MG63 (cell line): ENCODE results near the gene POP5. TPM values are rescaled to one million over a fixed set of nuclear protein-coding genes. Genes with fewer than 3 reads are reported as not detected.
"Not testable (repeated sequence)": the region's sequence is repeated elsewhere in the genome, so short reads cannot be mapped to it uniquely, and the experiment has no call there.

ENCODE experiments used
- DNase-seq: peaks from one replicate; pipeline ENCODE4 v3.0.0-alpha.2; 2020
- H3K27me3 ChIP-seq: fragments of 250-450 bp; sonication (Bioruptor Pico); 2 replicates; pipeline ENCODE4 v1.5.1; 2020; ENCODE audit warnings: mild to moderate bottlenecking, moderate library complexity
- H3K36me3 ChIP-seq: fragments of 250-450 bp; sonication (Bioruptor Pico); 2 replicates; pipeline ENCODE4 v1.5.1; 2020; ENCODE audit warnings: mild to moderate bottlenecking, moderate library complexity
- H3K4me3 ChIP-seq: fragments of 250-450 bp; sonication (Bioruptor Pico); 2 replicates; pipeline ENCODE4 v1.5.1; 2020; ENCODE audit warnings: mild to moderate bottlenecking, moderate library complexity
- H3K9me3 ChIP-seq: fragments of 250-450 bp; sonication (Bioruptor Pico); 2 replicates; pipeline ENCODE4 v1.5.1; 2020; ENCODE audit warnings: mild to moderate bottlenecking, moderate library complexity
- total RNA-seq: library from RNA; depleted of rRNA; stranded (reverse); fragments of >200 nt; shearing (Covaris generic); gene quantifications from 2 replicates; pipeline ENCODE4 v1.2.3, GENCODE V29; 2014; ENCODE audit warnings: low replicate concordance

Gene POP5
- total RNA-seq, 1 experiment from 2014 or later, result 66.2 TPM

DNA sequence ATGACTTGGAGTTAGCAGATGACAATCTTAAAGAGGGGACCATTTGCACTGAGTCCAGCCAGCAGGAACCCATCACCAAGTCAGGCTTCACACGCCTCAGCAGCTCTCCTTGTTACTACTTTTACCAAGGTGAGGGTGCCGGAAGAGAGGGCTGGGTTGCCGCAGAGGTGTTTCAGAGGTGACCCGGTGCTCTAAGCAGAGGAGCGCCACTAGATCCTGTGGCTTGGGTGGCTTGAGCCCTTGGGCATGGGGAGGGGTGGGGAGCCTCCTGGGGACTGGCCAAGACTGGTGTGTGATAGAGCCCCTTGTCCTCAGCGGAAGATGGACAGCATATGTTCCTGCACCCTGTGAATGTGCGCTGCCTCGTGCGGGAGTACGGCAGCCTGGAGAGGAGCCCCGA lies 17.7 kb downstream of the POP5 start:
- Histone ChIP-seq H3K27me3 (no peaks in the 10 kb centered on the region), H3K36me3 (peaks cover 71% of the 10 kb centered on the region), H3K9me3 (no peaks in the 10 kb centered on the region), H3K4me3 (no peak overlapping the region)
- DNase-seq, result no peak

- H3K9me3 ChIP-seq, result no peaks in the 10 kb centered on the region
- DNase-seq, result no peak
- no peak overlapping the region for H3K4me3 ChIP-seq
- H3K36me3 ChIP-seq, result peaks cover 67% of the 10 kb centered on the region
- H3K27me3 ChIP-seq, result no peaks in the 10 kb centered on the region
Measured at GRCh38 chr12:120562906-120563305, 18.3 kb downstream of the POP5 start.

GRCh38 chr12:120557589-120557988 lies 23.6 kb downstream of the POP5 start:
- DNase-seq, result no peak
- Histone ChIP-seq H3K4me3 (no peak overlapping the region), H3K9me3 (no peaks in the 10 kb centered on the region), H3K36me3 (peaks cover 50% of the 10 kb centered on the region), H3K27me3 (no peaks in the 10 kb centered on the region)

- no peak for DNase-seq
- Histone ChIP-seq H3K36me3 (peaks cover 38% of the 10 kb centered on the region), H3K27me3 (no peaks in the 10 kb centered on the region)
Measured at GRCh38 chr12:120554678-120555077, 26.5 kb downstream of the POP5 start.

DNA sequence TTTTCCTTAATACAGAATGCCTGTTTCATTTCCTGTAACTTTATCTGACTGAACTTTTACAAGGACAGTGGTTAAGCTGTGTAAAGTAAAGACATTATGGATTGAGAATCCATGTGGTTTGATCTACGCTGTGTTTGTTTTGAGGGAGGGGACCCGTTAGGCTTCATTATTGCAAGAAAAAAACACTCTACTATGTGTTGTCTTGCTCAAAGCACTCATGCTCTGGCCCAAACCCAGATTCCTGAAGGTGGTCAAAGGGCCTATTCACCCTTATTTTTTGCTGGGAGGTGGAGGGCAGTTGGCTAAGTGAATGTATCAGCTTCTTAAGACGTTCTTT lies 35.2 kb downstream of the POP5 start:
- no peaks in the 10 kb centered on the region for H3K9me3 ChIP-seq
- no peaks in the 10 kb centered on the region for H3K27me3 ChIP-seq
- no peak overlapping the region for H3K4me3 ChIP-seq
- no peak for DNase-seq
- peaks cover 58% of the 10 kb centered on the region for H3K36me3 ChIP-seq

More at GRCh38 chr12:120554678-120555077, 26.5 kb downstream of the POP5 start:
- H3K9me3 ChIP-seq, result no peaks in the 10 kb centered on the region
- H3K4me3 ChIP-seq, result no peak overlapping the region

DNA sequence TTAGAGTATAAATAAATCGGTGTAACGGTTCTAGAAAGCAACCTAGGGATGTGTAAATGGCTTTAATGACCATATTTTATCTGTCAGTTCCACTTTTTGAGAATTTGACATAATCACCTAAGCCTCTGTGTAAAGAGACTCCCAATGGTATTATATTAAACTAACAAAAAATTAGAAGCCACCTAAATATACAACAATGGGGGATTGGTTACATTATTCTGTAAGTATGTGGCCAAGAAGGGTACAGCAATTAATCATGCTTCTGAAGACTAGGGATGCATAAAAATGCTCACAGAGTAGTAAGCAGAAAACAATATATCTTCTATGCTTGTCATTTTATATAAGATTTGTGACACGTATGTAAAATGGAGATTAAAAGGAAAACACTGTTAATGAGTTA lies 36.5 kb downstream of the POP5 start:
- H3K9me3 ChIP-seq, result no peaks in the 10 kb centered on the region
- H3K27me3 ChIP-seq, result no peaks in the 10 kb centered on the region
- H3K36me3 ChIP-seq, result peaks cover 62% of the 10 kb centered on the region
- DNase-seq, result no peak
- no peak overlapping the region for H3K4me3 ChIP-seq

DNA sequence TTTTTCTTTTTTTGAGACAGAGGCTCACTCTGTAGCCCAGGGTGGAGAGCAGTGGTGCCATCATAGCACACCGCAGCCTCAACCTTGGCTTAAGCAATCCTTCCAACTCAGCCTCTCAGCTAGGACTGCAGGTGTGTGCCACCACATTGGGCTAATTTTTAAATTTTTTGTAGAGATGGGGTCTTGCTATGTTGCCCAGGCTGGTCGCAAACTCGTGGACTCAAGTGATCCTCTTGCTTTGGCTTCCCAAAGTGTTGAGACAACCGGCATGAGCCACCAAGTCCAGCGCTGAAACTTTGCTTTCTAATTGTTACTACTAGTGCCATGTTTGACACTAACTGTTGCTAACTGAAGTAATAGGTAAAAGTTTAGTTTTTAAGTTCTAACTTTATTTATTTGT lies 39.0 kb downstream of the POP5 start:
- no peaks in the 10 kb centered on the region for H3K9me3 ChIP-seq
- no peak overlapping the region for H3K4me3 ChIP-seq
- DNase-seq, result no peak
- H3K36me3 ChIP-seq, result peaks cover 54% of the 10 kb centered on the region
- H3K27me3 ChIP-seq, result no peaks in the 10 kb centered on the region

- peaks cover 54% of the 10 kb centered on the region for H3K36me3 ChIP-seq
- H3K27me3 ChIP-seq, result no peaks in the 10 kb centered on the region
- no peaks in the 10 kb centered on the region for H3K9me3 ChIP-seq
- DNase-seq, result no peak
- no peak overlapping the region for H3K4me3 ChIP-seq
Measured at GRCh38 chr12:120540445-120540844, 40.8 kb downstream of the POP5 start.

- DNase-seq, result peak; percentile 45
- no peaks in the 10 kb centered on the region for H3K9me3 ChIP-seq
- H3K27me3 ChIP-seq, result no peaks in the 10 kb centered on the region
- no peak overlapping the region for H3K4me3 ChIP-seq
- peaks cover 53% of the 10 kb centered on the region for H3K36me3 ChIP-seq
Measured at GRCh38 chr12:120539303-120539702, 41.9 kb downstream of the POP5 start.

GRCh38 chr12:120538281-120539156 lies 42.7 kb downstream of the POP5 start:
- Histone ChIP-seq H3K9me3 (no peaks in the 10 kb centered on the region), H3K36me3 (peaks cover 51% of the 10 kb centered on the region), H3K27me3 (no peaks in the 10 kb centered on the region), H3K4me3 (no peak overlapping the region)
- peak; percentile 72 for DNase-seq

DNA sequence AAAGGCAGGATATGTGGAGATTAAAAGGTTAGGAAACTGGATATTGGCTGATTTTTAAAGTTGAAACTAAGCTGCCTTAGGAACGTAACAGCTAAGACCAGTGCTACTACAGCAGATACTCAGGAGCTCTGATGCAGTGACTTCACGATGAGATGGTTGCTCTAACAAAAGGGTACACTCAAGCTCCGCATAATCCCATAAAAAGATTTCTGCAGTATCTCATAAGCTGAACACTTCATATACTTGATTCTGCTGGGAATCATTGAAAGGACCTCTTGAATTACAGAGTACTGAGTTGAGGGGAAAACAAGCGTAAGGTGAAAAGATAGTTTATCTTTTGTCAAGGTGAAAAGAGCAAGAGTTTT lies 43.4 kb downstream of the POP5 start:
- Histone ChIP-seq H3K9me3 (no peaks in the 10 kb centered on the region), H3K4me3 (no peak overlapping the region), H3K36me3 (peaks cover 45% of the 10 kb centered on the region), H3K27me3 (no peaks in the 10 kb centered on the region)
- DNase-seq, result no peak

DNA sequence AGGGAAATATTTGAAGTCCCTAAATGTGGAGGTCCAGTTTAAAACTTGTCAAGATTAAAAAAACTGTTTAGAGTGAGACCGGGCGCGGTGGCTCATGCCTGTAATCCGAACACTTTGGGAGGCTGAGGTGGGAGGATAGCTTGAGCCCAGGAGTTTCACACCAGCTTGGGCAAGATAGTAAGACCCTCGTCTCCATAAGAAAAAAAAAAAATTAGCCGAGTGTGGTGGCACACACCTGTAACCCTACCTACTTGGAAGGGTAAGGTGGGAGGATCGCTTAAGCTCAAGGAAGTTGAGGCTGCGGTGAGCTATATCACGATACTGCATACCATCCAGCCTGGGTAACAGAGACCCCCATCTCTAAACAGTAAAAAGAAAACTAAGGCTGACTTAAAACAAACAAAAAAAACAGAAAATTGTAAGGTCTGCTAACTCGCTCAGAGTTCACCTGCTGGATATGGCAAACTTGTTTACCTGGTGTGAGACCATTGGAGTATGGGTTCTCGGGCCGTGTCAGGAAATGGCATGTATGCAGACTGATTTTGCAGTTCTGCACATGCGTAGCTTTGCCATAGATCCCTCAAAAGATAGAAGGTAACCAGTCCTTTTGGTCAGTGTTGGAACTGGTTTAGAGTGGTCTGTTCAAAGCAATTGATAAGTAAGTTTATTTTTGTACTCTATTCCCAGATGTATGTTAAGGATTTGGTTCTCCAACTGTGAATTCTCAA lies 45.0 kb downstream of the POP5 start:
- no peak for DNase-seq
- Histone ChIP-seq H3K9me3 (no peaks in the 10 kb centered on the region), H3K27me3 (no peaks in the 10 kb centered on the region), H3K36me3 (peaks cover 36% of the 10 kb centered on the region), H3K4me3 (peak overlapping the region; percentile 83)

- peak; percentile 62 for DNase-seq
- Histone ChIP-seq H3K4me3 (peak overlapping the region; percentile 83), H3K9me3 (no peaks in the 10 kb centered on the region), H3K27me3 (no peaks in the 10 kb centered on the region), H3K36me3 (peaks cover 31% of the 10 kb centered on the region)
Measured at GRCh38 chr12:120534703-120535655, 46.2 kb downstream of the POP5 start.

DNA sequence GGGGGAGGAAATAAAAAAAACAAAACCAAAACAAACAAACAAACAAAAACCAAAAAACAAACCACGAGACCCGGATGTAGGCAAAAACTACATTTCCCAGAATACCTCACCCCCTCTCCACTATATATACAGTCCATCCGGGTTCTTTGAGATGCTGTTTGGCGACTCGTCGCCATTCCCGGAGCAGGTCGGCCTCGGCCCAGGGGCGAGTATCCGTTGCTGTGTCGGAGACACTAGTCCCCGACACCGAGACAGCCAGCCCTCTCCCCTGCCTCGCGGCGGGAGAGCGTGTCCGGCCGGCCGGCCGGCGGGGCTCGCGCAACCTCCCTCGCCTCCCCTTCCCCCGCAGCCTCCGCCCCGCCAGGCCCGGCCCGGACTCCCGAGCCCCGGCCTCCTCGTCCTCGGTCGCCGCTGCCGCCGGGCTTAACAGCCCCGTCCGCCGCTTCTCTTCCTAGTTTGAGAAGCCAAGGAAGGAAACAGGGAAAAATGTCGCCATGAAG lies 46.9 kb downstream of the POP5 start, which contains the start of gene RNF10:
Gene RNF10, plus strand, starts transcription at position 154 of the 500 bp plus-strand sequence. CDS start 456 bp downstream, outside the sequence.
- Histone ChIP-seq H3K36me3 (peaks cover 31% of the 10 kb centered on the region), H3K9me3 (no peaks in the 10 kb centered on the region), H3K27me3 (no peaks in the 10 kb centered on the region), H3K4me3 (peak within 1 kb of the TSS; percentile 83)
- DNase-seq, result peak; percentile 55

- Histone ChIP-seq H3K36me3 (peaks cover 25% of the 10 kb centered on the region), H3K9me3 (no peaks in the 10 kb centered on the region), H3K4me3 (no peak overlapping the region), H3K27me3 (no peaks in the 10 kb centered on the region)
- DNase-seq, result no peak
Measured at GRCh38 chr12:120532701-120533238, 48.4 kb downstream of the POP5 start.

GRCh38 chr12:120530418-120530761 lies 50.8 kb downstream of the POP5 start:
- H3K4me3 ChIP-seq, DNase-seq, H3K9me3 ChIP-seq: not testable (repeated sequence)

More at GRCh38 chr12:120530418-120530761, 50.8 kb downstream of the POP5 start:
- H3K36me3 ChIP-seq, H3K27me3 ChIP-seq: not testable (repeated sequence)
